Measurements from ENCODE around the gene PTK6.
A peak's percentile ranks its signal among the peaks of the same experiment; 100 is the strongest.

PTK6 gene

DNA sequence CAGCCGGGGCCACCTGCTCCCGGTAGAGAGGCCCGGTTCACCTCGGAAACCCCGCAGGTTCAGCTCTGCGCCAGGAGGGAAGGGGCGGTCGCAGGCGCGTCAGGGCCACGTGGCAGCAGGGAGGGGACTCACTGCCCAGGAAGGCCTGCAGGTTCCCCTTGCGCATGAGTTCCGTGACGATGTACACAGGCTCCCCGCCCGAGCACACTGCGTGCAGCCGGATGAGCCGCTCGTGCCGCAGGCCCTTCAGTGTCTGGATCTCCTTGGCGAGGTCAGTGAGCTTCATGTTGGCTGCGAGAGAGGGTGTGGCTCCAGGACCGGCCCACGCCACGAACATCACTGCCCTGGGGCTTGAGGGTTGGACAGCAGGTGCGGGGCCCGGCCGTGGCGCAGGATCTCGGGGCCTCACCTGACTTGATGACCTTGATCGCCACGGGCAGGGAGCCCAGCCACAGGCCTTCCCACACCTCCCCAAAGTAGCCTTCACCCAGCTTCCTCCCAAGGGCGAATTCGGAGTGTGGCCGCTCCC lies 4.9 kb upstream of the PTK6 start:
- no peak for DNase-seq

DNA sequence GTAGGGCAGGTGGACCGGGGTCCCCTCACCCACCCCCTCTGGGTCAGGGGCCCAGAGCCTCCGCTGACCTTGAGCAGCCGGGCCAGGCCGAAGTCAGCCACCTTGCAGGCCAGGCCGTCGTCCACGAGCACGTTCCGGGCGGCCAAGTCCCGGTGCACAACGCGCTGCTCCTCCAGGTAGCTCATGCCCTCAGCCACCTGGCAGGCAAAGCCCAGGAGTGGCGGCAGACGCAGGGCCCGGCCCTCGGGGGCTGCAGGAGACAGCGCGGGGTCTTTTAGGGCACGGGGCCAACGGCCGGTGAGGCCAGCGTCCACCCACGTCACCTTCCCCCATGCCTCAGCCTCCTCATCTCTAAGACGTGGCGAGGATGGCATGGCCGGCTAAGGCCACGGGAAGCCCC lies 4.2 kb upstream of the PTK6 start:
- DNase-seq: no peak

GRCh38 chr20:63540417-63541186 lies 3.4 kb upstream of the PTK6 start:
- no peak for DNase-seq

DNA sequence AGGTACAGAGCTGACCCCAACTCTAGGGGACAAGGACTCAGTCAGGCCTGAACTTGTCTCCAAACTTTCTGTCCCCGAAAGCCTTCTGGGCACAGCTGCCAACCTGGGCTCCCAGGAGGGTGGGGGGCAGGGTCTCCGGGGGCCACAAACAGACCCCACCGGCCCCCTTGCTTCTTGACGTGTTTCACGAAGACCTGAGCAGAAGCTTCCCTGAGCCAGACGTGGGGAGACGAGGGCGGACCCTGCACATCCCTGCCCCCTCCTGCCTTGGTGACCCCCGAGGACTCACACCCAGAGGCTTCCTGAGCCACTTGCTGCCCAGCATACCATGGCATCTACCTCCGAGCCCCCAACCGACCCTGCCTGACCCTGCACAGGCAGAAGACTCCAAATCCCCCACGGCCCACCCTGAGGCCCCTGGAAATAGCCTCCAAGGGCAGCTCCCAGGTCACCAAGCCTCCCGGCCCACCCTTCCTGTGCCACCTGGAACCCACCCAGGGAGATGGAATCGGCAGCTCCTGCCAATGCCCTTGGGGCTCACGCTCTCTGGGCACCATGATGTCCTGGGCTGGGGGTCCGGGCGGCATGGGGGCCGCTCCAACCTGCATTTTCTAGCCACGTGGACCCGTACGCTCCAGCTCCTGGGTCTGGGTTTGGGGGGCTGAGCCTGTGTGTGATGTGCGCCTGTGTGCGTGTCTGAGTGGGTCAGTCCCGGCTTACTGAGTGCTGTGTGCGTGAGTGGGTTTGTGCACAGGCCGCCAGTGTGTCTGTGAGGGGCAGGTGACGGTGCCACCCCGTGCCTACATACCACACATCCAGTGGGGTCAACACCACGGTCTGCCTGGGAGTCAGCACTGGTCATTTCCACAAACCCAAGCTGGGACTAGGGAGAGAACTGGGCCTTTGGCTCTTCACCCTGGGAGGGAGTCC lies 2.5 kb upstream of the PTK6 start:
- DNase-seq: no peak

GRCh38 chr20:63539092-63539430 lies 1.9 kb upstream of the PTK6 start:
- no peak for DNase-seq

DNA sequence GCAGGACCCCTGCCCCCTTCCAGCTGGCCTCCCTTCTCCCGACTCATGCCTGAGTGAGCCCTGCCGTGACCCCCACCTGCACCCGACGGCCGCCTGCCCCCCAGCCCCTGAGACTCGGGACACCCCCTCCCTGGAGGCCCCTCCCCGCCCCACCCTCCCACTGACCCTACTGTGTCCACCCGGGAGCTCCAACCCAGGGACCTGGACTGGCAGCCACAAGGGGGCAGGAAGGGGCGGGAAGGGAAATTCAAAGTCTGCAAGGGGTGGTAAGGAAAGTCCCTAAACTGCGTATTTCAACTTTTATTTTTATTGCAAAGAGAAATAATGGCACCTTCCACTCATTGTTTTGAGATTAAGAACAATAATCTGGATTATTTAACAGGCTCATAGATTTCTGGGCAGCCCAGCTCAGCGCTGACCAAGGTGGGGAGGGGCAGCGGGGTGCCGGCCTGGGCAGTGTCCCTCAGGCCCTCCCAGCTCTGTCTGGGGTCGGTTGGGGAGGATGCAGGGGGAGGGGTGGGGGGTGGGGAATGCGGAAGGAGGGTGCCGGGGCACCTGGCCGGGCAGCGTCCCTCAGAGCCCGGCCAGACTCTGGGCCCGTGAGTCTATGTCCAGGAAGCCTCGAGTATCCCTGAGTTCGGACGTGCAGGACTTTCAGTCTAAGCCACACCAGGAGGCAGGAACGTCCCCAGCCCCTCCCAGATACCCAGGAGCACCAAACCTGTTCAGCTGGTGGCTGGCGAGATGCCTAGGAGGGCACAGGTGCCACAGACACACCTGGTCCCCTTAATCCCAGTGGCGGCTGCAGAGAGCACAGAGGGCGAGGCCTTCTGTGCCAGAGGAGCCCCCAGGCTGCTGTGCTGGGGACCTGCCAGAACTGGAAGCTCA lies 1.3 kb upstream of the PTK6 start:
- no peak for DNase-seq

DNA sequence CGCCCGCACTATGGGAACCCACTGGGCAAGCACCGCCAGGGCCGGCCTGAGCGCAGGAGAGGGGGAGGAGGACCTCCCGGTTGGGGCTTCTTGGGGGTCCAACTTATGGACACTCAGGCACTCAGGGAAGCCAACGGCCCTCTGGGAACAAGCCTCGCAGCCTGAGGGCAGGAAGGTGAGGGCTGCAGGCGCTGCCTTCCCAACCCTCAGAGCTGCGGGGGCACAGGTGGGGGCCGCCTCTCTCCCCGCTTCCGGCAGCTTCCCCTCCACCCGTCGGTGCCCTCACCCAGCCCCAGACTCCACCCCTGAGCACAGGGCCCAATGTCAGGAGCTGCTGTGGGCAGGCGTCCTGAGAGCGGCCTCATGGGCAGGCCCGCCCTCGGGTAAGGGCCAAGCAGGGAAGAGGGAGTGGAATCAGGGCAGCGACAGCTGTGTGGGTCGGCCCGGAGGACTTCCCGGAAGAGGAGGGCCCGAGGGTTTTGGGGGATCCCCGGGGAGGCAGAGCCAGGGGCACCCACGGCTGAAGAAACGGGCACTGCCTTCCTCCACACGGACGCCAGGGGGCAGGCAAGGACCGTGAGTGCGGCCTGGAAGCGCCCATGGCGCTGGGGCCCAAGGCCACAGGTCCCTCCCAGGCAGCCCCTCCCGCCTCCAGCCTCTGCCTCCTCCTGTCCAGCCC lies 488 bp upstream of the PTK6 start:
- DNase-seq: peak; percentile 97

DNA sequence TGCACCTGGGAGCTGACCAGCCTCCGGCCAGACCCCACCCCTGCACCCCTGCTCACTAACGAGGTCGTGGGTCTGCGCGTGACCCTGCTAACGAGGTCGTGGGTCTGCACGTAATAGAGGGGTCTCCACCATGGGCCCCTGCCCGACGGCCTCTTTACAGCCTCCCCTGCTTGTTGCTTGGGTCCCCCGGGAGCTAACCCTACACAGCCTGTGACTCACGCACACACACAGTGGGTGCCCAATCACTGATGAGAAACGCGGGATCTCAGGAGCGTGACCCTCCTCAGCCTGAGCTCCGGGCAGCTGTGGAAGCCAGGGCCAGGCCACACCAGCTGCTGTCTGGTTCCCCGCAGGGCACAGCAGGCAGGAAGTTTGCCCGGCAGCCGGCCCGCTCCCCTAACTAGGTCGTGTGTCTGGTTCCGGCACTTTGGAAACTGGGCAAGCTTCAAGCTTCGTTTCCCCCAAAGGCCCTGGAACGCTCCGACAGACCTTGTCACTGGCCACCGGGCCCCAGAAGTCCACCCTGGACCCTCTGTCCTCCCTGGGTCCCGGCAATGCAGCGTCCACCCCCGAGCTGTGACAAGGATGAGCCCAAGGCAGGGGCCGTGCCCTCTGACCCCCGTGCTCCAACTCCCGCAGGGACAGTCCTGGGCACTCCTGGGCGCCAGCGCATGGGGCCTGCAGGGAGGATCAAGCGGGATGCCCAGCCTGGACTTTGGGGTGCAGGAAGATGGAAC lies 767 bp downstream of the PTK6 start:
- DNase-seq: no peak

GRCh38 chr20:63534831-63535651 lies 2.1 kb downstream of the PTK6 start:
- no peak for DNase-seq

GRCh38 chr20:63534427-63534830 lies 2.7 kb downstream of the PTK6 start:
- DNase-seq: no peak

DNA sequence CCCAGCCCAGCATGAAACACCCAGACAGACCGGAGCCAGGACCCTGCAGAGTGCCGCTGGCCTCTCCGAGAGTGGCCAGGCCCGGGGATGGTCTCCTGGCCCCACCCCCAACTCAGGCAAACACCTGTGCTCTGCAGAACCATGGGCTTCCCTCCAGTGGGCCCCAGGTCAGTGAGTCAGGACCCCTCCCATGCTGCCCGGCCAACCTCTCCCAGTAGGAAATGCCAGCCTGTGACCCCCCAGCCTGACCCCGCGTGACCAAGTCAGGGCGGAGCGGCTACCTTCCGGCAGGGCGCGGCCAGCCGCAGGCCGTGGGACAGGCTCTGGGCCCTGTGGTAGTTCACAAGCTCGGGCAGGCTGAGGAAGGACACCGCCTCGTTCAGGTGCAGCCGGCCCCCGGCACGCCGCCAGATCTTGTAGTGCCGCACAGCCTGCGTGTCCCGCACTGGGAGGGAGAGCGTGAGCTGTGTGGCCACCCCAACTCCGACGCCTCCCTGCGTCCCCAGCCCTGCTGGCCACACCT lies 3.2 kb downstream of the PTK6 start:
- no peak for DNase-seq

GRCh38 chr20:63533388-63533787 lies 3.8 kb downstream of the PTK6 start:
- DNase-seq: no peak

DNA sequence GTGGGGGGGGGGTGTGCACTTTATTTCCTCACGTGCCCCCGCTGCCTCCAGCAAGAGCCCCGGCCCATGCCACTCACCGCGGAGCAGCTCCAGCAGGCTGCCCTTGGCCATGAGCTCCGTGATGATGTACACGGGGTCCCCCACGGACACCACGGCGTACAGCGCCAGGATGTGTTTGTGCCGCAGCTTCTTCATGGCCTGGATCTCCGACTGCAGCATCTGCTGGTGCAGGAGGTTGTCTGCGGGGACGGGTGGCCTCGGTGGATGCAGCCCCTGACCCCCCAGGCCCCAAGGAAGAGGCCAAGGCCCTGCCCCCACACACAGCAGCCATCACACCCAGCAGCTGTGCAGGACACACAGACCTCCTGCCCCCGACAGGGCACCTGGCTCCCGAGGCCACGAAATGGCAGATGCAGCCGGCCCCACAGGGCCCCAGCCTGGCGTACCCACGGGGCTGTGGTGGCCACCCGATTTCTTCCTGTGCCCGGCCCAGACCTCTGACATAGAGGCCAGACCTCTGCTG lies 4.7 kb downstream of the PTK6 start:
- no peak for DNase-seq

DNA sequence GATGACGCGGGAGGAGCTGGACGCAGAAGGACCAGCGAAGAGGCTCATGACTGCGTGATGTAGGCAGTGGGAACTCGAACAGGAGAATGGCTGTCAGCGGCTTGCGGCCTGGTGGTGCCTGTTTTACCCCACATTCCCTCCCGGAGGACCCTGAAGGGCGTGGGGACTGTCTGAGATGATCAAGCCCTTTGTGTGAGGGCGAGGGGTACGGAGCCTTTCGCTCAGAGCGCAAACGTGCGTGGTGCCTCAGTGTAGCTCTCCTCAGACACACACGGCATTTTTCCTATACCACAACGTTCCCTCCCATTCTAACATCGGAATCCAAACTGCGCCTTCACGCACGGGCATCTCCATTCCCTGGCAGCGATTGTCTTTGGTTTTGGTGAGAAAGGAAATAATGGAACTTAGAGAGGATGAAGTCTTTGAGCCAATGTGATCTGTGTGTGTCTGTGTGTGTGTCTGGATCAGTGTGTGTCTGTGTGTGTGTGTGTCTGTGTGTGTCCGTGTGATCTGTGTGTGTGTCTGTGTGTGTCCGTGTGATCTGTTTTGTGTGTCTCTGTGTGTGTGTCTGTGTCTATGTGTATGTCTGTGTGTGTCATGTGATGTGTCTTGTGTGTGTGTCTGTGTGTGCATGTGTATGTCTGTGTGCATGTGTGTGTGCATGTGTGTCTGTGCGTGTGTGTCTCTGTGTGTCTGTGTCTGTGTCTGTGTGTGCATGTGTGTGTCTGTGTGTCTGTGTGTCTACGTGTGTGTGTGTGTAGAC lies 5.3 kb downstream of the PTK6 start:
- DNase-seq: no peak

- no peak for DNase-seq
These were observed 6.4 kb downstream of the PTK6 start for GRCh38 chr20:63530788-63531160.

DNA sequence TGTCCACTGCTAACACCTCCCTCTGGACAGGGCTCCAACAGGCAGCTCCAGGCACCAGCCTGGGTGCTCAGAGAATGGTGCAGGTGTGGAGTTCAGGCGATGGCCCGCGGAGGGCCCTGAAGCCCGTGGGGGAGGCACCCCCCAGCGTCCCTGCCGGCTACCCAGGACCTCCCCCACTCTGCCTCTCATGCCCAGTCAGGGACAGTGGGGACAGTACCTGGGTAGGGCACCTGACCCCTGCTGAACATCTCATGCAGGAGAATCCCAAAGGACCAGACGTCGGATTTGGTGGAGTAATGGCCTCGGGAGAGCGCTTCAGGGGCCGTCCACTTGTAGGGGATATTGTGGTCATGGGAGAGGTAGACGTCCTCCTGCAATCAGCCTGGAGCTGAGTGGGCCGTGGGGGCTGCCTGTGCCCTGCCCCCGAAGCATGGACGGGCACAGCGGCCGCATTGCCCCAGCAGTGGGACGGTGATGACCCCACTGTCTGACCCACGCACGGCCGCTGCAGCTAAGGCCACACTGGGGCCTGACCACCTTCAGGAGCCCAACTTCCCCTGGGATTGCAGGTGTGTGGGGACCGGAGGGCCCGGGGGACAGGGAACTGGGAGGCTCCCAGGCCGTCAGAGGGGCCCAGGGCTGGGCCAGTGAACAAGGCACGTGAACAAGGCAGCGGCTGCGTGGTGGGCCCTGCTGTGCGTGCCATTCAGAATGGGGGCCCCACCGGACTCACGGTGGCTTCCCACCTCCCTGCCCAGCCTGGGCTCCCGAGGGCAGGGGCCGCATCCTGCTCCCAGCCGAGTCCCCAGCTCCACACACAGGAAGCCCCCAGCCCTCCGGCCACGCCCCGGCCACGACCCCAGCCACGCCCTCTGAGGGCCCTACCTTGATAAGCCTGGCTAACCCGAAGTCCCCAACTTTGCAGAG lies 7.1 kb downstream of the PTK6 start:
- no peak for DNase-seq

GRCh38 chr20:63529180-63529860 lies 7.9 kb downstream of the PTK6 start:
- no peak for DNase-seq

- DNase-seq: no peak
These were observed 10.0 kb downstream of the PTK6 start for GRCh38 chr20:63527184-63527583.

Data from stimulated activated CD4-positive, alpha-beta T cell treated with anti-CD3 and anti-CD28 coated beads, Interleukin-15, amount 100 ng/mL, for 24 hours (primary cell).